ENCODE measurements around the gene WDR93. TPM values are rescaled to one million over a fixed set of nuclear protein-coding genes. Genes with fewer than 3 reads are reported as not detected.

Gene WDR93
- total and polyA plus RNA-seq, 2 of the 4 experiments (the other 2 are of a cell fraction): not detected

DNA sequence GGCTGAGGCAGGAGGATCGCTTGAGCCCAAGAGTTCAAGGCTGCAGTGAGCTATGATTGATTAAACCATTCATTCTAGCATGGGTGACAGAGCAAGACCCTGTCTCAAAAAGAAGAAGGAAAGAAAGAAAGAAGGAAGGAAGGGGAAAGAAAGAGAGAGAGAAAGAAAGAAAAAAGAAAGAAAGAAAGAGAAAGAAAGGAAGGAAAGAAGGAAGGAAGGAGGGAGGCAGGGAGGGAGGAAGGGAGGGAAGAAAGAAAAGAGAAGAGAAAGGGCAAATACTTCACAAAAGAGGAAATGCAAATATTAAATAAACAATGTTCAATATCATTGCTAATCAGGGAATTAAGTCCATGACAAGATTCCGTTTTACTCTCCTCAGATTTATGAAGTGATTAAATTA lies 31.3 kb upstream of the WDR93 start:
- no peak overlapping the region for H2BK20ac ChIP-seq (ENCODE audit: low read depth, low read length)
- intact Hi-C loops (cut with micrococcal nuclease): no loop called here
- no peak overlapping the region for H3K14ac ChIP-seq (replicated peaks; ENCODE audit: low read depth, low read length)
- no peaks in the 10 kb centered on the region for H3K36me3 ChIP-seq (ENCODE audit: control insufficient read depth, insufficient read depth, low read length)
- in situ Hi-C loops (cut with MboI; ENCODE audit: low sequenced_read_pairs): no loop called here
- no peak overlapping the region for H2AFZ ChIP-seq (replicated peaks; ENCODE audit: low read length, poor library complexity)
- H3K4me3 ChIP-seq (ENCODE audit: insufficient read depth, low read depth, low read length): no peak overlapping the region
- H2BK120ac ChIP-seq (ENCODE audit: low read depth, low read length): no peak overlapping the region
- H3K56ac ChIP-seq (ENCODE audit: extremely low read depth, insufficient read depth, low read length): no peak overlapping the region
- WGBS, 2 experiments (ENCODE audit: extremely low coverage in 2 of 2, insufficient read length in 1 of 2): no CpG with 5 or more reads among the region's 2 CpGs
- BruUV-seq (replicated peaks): no TSS peak
- H3K4me2 ChIP-seq (ENCODE audit: low read depth, low read length): no peak overlapping the region
- dilution Hi-C loops (cut with HindIII; ENCODE audit: low sequenced_read_pairs, unreplicated experiment): no loop called here
- H4K8ac ChIP-seq (ENCODE audit: low read depth in 2 of 2, low read length in 2 of 2): no peak overlapping the region
- H2AK9ac ChIP-seq (replicated peaks; ENCODE audit: low read depth, low read length, poor library complexity): no peak overlapping the region
- no peak overlapping the region for H3K27ac ChIP-seq (ENCODE audit: insufficient read depth, low read length)
- H4K91ac ChIP-seq (ENCODE audit: insufficient read depth, low read depth, low read length): no peak overlapping the region
- no peak overlapping the region for H3K4ac ChIP-seq (ENCODE audit: low read depth, low read length)
- POLR2A ChIA-PET (ENCODE audit: unreplicated experiment): no interaction called here
- no peak overlapping the region for H2BK5ac ChIP-seq (ENCODE audit: low read depth, low read length, poor library complexity, severe bottlenecking)
- H3K9me1 ChIP-seq (ENCODE audit: insufficient read depth, low read length): peaks cover 12% of the 10 kb centered on the region
- no peak overlapping the region for H3K9ac ChIP-seq (ENCODE audit: low read depth, low read length)
- H3K79me1 ChIP-seq (ENCODE audit: low read depth in 1 of 2, low read length in 2 of 2): peaks cover 0 to 16% of the 10 kb centered on the region in 2 experiments; a peak in 2 of 4 replicates
- no peaks in the 10 kb centered on the region for H4K20me1 ChIP-seq (ENCODE audit: insufficient read depth, low read length)
- H2AK5ac ChIP-seq (ENCODE audit: low read depth, low read length): no peak overlapping the region
- ATAC-seq (ENCODE audit: low read depth): no peak
- no peak overlapping the region for H3K18ac ChIP-seq (ENCODE audit: low read depth, low read length)
- no peaks in the 10 kb centered on the region for H3K9me3 ChIP-seq (ENCODE audit: control insufficient read depth, insufficient read depth, low read length)
- H3K4me1 ChIP-seq (ENCODE audit: control insufficient read depth, insufficient read depth, low read length): peaks cover 15% of the 10 kb centered on the region
- H3K27me3 ChIP-seq (ENCODE audit: control insufficient read depth, insufficient read depth, low read length): no peaks in the 10 kb centered on the region
- CTCF ChIA-PET: no interaction called here
- H3K23ac ChIP-seq (ENCODE audit: low read depth, low read length): no peak overlapping the region
- no peak overlapping the region for H4K5ac ChIP-seq (ENCODE audit: low read depth, low read length)
- H2BK15ac ChIP-seq (ENCODE audit: low read depth, low read length): no peak overlapping the region
- TF ChIP-seq ELK1 (IDR thresholded peaks at IDR 0.05; ENCODE audit: borderline replicate concordance, low read depth, low read length) (no peak), POLR2A (IDR thresholded peaks at IDR 0.05; ENCODE audit: low read depth, low read length) (no peak), FOS (IDR thresholded peaks at IDR 0.05; ENCODE audit: low read depth, low read length) (no peak), RAD21 (IDR thresholded peaks at IDR 0.05; ENCODE audit: low read length) (no peak), CEBPB (IDR thresholded peaks at IDR 0.05; ENCODE audit: low read depth, low read length) (no peak), MAFK (IDR thresholded peaks at IDR 0.05; ENCODE audit: low read depth, low read length) (no peak), CHD1 (IDR thresholded peaks at IDR 0.05; ENCODE audit: low read depth, low read length) (no peak), RFX5 (IDR thresholded peaks at IDR 0.05; ENCODE audit: low read depth, low read length) (no peak), MAZ (IDR thresholded peaks at IDR 0.05; ENCODE audit: borderline replicate concordance, low read depth, low read length) (no peak), MXI1 (IDR thresholded peaks at IDR 0.05; ENCODE audit: borderline replicate concordance, low read depth, low read length) (no peak), USF2 (IDR thresholded peaks at IDR 0.05; ENCODE audit: low read depth, low read length) (no peak), BHLHE40 (IDR thresholded peaks at IDR 0.05; ENCODE audit: low read depth, low read length) (no peak), NFE2L2 (IDR thresholded peaks at IDR 0.05; ENCODE audit: low read depth, low read length) (no peak), CTCF (conservative IDR thresholded peaks at IDR 0.05; ENCODE audit: low read depth, low read length) (no peak), RCOR1 (IDR thresholded peaks at IDR 0.05; ENCODE audit: insufficient replicate concordance, low read length) (no peak), SMC3 (IDR thresholded peaks at IDR 0.05; ENCODE audit: low read depth, low read length) (no peak)
- no peak for DNase-seq

Measured in IMR-90 (cell line).